Smooth muscle cell (in vitro differentiated cells): ENCODE measurements around the gene SLC9C1. TPM values are rescaled to one million over a fixed set of nuclear protein-coding genes. Genes with fewer than 3 reads are reported as not detected.

Experiments
- DNase-seq: peaks from one replicate; lab custom pipeline; 2025; ENCODE audit not compliant: unreplicated experiment; lab: John Stamatoyannopoulos, UW
- H2AFZ ChIP-seq: fragments of 200-600 bp; sonication (generic); 2 replicates; pipeline ENCODE4 v1.6.0; 2016; ENCODE audit warnings: antibody characterized with exemption, low read depth, mild to moderate bottlenecking
- H3F3A ChIP-seq: fragments of 200-600 bp; sonication (generic); 2 replicates; pipeline ENCODE4 v1.6.0; 2017; ENCODE audit warnings: antibody characterized with exemption, low read depth
- H3K27ac ChIP-seq: fragments of 200-600 bp; sonication (generic); 2 replicates; pipeline ENCODE4 v1.5.1; 2016; ENCODE audit warnings: low read depth, mild to moderate bottlenecking
- H3K27me3 ChIP-seq: fragments of 200-600 bp; sonication (generic); 2 replicates; pipeline ENCODE4 v1.6.1; 2016; ENCODE audit warnings: low read depth, mild to moderate bottlenecking
- H3K36me3 ChIP-seq: fragments of 200-600 bp; sonication (generic); 2 replicates; pipeline ENCODE4 v1.5.1; 2016; ENCODE audit warnings: low read depth
- H3K4me1 ChIP-seq: fragments of 200-600 bp; sonication (generic); 2 replicates; pipeline ENCODE4 v1.5.1; 2016; ENCODE audit warnings: low read depth
- H3K4me2 ChIP-seq: fragments of 200-600 bp; sonication (generic); 2 replicates; pipeline ENCODE4 v1.6.0; 2016; ENCODE audit warnings: mild to moderate bottlenecking
- H3K4me3 ChIP-seq: fragments of 200-600 bp; sonication (generic); 2 replicates; pipeline ENCODE4 v1.5.1; 2016; ENCODE audit warnings: mild to moderate bottlenecking
- H3K79me2 ChIP-seq: fragments of 200-600 bp; sonication (generic); 2 replicates; pipeline ENCODE4 v1.6.0; 2016; ENCODE audit warnings: low read depth, mild to moderate bottlenecking
- H3K9ac ChIP-seq: fragments of 200-600 bp; sonication (generic); 2 replicates; pipeline ENCODE4 v1.6.0; 2016; ENCODE audit warnings: low read depth
- H3K9me3 ChIP-seq: fragments of 200-600 bp; sonication (generic); replicated peaks from 2 replicates; pipeline ENCODE4 v1.5.1; 2016; ENCODE audit warnings: low read depth
- H4K20me1 ChIP-seq: fragments of 200-600 bp; sonication (generic); 2 replicates; pipeline ENCODE4 v1.6.0; 2016; ENCODE audit warnings: low read depth
- WGBS: methylation state at CpG from one replicate; pipeline ENCODE4 v1.1.7; 2016; ENCODE audit warnings: low lambda C conversion rate; 5-methylcytosine and 5-hydroxymethylcytosine counted together
- polyA plus RNA-seq: library from polyadenylated mRNA; unstranded; fragments of >200 nt; fragmentation: Nextera tagmentation; extraction: Ambion mirVana; gene quantifications from 2 replicates; pipeline ENCODE4 v1.2.1, GENCODE V29; 2016
- total RNA-seq: library from RNA; depleted of rRNA; stranded (reverse); fragments of >200 nt; gene quantifications from 2 replicates; pipeline ENCODE4 v1.2.3, GENCODE V29; 2014
- TF ChIP-seq, protein P1 (sequence below): fragments of 200-600 bp; sonication (generic); IDR thresholded peaks from 2 replicates; pipeline ENCODE4 v1.5.1; 2017; ENCODE audit warnings: borderline replicate concordance, mild to moderate bottlenecking, antibody characterized with exemption; ENCODE audit not compliant: insufficient read depth, poor library complexity, severe bottlenecking

Gene SLC9C1
- total and polyA plus RNA-seq, 2 experiments from 2014 or later: not detected

- H3K4me3 ChIP-seq: no peak overlapping the region
- no peaks in the 10 kb centered on the region for H3K36me3 ChIP-seq
- WGBS: 61% methylated on average over 2 of the region's 2 CpGs
- TF ChIP-seq, protein P1, sequence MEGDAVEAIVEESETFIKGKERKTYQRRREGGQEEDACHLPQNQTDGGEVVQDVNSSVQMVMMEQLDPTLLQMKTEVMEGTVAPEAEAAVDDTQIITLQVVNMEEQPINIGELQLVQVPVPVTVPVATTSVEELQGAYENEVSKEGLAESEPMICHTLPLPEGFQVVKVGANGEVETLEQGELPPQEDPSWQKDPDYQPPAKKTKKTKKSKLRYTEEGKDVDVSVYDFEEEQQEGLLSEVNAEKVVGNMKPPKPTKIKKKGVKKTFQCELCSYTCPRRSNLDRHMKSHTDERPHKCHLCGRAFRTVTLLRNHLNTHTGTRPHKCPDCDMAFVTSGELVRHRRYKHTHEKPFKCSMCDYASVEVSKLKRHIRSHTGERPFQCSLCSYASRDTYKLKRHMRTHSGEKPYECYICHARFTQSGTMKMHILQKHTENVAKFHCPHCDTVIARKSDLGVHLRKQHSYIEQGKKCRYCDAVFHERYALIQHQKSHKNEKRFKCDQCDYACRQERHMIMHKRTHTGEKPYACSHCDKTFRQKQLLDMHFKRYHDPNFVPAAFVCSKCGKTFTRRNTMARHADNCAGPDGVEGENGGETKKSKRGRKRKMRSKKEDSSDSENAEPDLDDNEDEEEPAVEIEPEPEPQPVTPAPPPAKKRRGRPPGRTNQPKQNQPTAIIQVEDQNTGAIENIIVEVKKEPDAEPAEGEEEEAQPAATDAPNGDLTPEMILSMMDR: no peak
- DNase-seq: no peak
- H3F3A ChIP-seq: peaks cover 2% of the 10 kb centered on the region
- peak overlapping the region; percentile 82 for H3K27ac ChIP-seq
- H4K20me1 ChIP-seq: no peaks in the 10 kb centered on the region
- no peak overlapping the region for H3K4me2 ChIP-seq
- H3K9me3 ChIP-seq: no peaks in the 10 kb centered on the region
- no peak overlapping the region for H2AFZ ChIP-seq
- H3K9ac ChIP-seq: no peak overlapping the region
- H3K27me3 ChIP-seq: no peaks in the 10 kb centered on the region
- no peaks in the 10 kb centered on the region for H3K4me1 ChIP-seq
- H3K79me2 ChIP-seq: no peaks in the 10 kb centered on the region
Measured at GRCh38 chr3:112101916-112102315, 192.1 kb downstream of the SLC9C1 start.

GRCh38 chr3:112097378-112097777, 196.6 kb downstream of the SLC9C1 start:
- Histone ChIP-seq H4K20me1 (no peaks in the 10 kb centered on the region), H3F3A (peaks cover 10% of the 10 kb centered on the region), H3K9me3 (no peaks in the 10 kb centered on the region), H3K9ac (peak overlapping the region; percentile 81), H3K4me1 (peaks cover 9% of the 10 kb centered on the region), H3K27me3 (no peaks in the 10 kb centered on the region), H2AFZ (no peak overlapping the region), H3K27ac (peak overlapping the region; percentile 93), H3K36me3 (no peaks in the 10 kb centered on the region), H3K4me3 (no peak overlapping the region), H3K79me2 (no peaks in the 10 kb centered on the region), H3K4me2 (peak overlapping the region; percentile 68)
- TF ChIP-seq, protein P1: no peak
- 22% methylated on average over 4 of the region's 4 CpGs for WGBS
- peak; percentile 3 for DNase-seq

- peaks cover 10% of the 10 kb centered on the region for H3K4me1 ChIP-seq
- no peaks in the 10 kb centered on the region for H3K36me3 ChIP-seq
- H3K9ac ChIP-seq: no peak overlapping the region
- no peaks in the 10 kb centered on the region for H3K9me3 ChIP-seq
- no peak overlapping the region for H3K4me2 ChIP-seq
- no peaks in the 10 kb centered on the region for H3K27me3 ChIP-seq
- 19% methylated on average over 2 of the region's 2 CpGs for WGBS
- no peak for DNase-seq
- peak overlapping the region; percentile 93 for H3K27ac ChIP-seq
- no peak overlapping the region for H2AFZ ChIP-seq
- H4K20me1 ChIP-seq: no peaks in the 10 kb centered on the region
- H3K4me3 ChIP-seq: no peak overlapping the region
- H3K79me2 ChIP-seq: no peaks in the 10 kb centered on the region
- TF ChIP-seq, protein P1: no peak
- peaks cover 10% of the 10 kb centered on the region for H3F3A ChIP-seq
Measured at GRCh38 chr3:112096176-112096575, 197.8 kb downstream of the SLC9C1 start.

- Histone ChIP-seq H3K9me3 (no peaks in the 10 kb centered on the region), H3K27me3 (no peaks in the 10 kb centered on the region), H4K20me1 (no peaks in the 10 kb centered on the region), H3K4me2 (no peak overlapping the region), H3K27ac (peak overlapping the region; percentile 93), H3K36me3 (no peaks in the 10 kb centered on the region), H3K9ac (no peak overlapping the region), H3K4me1 (peaks cover 10% of the 10 kb centered on the region), H3K4me3 (no peak overlapping the region), H3K79me2 (no peaks in the 10 kb centered on the region), H3F3A (peaks cover 10% of the 10 kb centered on the region), H2AFZ (no peak overlapping the region)
- DNase-seq: no peak
- TF ChIP-seq, protein P1: no peak
- WGBS: 44% methylated on average over 2 of the region's 2 CpGs
Measured at GRCh38 chr3:112095731-112096130, 198.3 kb downstream of the SLC9C1 start.
